Measurements from ENCODE around the gene CEND1.

CEND1 gene

GRCh38 chr11:782264-783174, 7.4 kb downstream of the CEND1 start:
- H3K36me3 ChIP-seq (ENCODE audit: insufficient read depth, low read length), result peaks cover 27% of the 10 kb centered on the region
- H3K27me3 ChIP-seq (ENCODE audit: insufficient read depth, low read length, poor library complexity), result no peaks in the 10 kb centered on the region
- no peak overlapping the region for H2AFZ ChIP-seq (ENCODE audit: low read depth, low read length)
- peaks cover 35% of the 10 kb centered on the region for H4K20me1 ChIP-seq (ENCODE audit: insufficient read depth, low read length)
- DNase-seq (no peak), ATAC-seq (ENCODE audit: insufficient read depth, low read depth) (no peak)
- H3K4me1 ChIP-seq (ENCODE audit: insufficient read depth, low read length), result peaks cover 28% of the 10 kb centered on the region
- H3K79me2 ChIP-seq (ENCODE audit: insufficient read depth, low read length), result peaks cover 28% of the 10 kb centered on the region
- no peak overlapping the region for H3K4me3 ChIP-seq (ENCODE audit: low read depth in 1 of 2, low read length in 2 of 2)
- no peak overlapping the region for H3K4me2 ChIP-seq (ENCODE audit: insufficient read depth, low read length)
- no peaks in the 10 kb centered on the region for H3K9me3 ChIP-seq (ENCODE audit: insufficient read depth, low read length, severe bottlenecking)
- no peak overlapping the region for H3K27ac ChIP-seq (ENCODE audit: low read length)
- H3K9ac ChIP-seq (ENCODE audit: low read depth, low read length), result no peak overlapping the region
- TF ChIP-seq EZH2 (IDR thresholded peaks at IDR 0.05; ENCODE audit: borderline replicate concordance, low read depth, low read length, severe bottlenecking), result no peak
- TF ChIP-seq, protein P1, sequence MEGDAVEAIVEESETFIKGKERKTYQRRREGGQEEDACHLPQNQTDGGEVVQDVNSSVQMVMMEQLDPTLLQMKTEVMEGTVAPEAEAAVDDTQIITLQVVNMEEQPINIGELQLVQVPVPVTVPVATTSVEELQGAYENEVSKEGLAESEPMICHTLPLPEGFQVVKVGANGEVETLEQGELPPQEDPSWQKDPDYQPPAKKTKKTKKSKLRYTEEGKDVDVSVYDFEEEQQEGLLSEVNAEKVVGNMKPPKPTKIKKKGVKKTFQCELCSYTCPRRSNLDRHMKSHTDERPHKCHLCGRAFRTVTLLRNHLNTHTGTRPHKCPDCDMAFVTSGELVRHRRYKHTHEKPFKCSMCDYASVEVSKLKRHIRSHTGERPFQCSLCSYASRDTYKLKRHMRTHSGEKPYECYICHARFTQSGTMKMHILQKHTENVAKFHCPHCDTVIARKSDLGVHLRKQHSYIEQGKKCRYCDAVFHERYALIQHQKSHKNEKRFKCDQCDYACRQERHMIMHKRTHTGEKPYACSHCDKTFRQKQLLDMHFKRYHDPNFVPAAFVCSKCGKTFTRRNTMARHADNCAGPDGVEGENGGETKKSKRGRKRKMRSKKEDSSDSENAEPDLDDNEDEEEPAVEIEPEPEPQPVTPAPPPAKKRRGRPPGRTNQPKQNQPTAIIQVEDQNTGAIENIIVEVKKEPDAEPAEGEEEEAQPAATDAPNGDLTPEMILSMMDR (IDR thresholded peaks at IDR 0.05; ENCODE audit: borderline replicate concordance, extremely low read depth, low read length, poor library complexity, severe bottlenecking), result no peak

DNA sequence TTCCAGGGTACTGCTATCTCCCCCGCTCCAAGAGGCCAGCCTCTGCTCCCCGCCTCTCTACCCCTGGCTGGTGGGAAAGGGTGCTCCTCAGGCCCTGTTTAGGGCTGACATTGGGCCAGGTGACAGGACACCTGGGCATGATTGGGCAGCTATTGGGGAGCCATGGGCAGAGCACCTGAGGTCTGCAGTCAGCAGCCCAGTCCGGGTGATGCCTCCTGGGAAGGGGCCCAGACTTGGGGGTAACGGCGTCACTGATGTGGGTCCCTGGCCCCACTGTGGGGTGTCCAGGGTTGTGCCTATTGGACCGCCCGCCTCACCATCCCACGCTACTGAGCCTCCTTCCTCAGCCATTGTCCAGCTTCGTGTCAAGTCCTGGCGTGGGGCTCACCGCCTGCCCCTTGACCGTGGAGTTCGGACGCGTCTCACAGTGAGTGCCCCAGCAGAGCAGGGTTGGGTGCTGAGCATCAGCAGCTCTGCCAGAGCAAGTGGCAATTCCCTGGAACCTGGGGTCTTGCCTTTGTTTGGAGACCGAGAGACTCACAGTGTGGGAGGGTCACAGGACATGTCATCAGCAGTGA, 9.8 kb downstream of the CEND1 start:
- Histone ChIP-seq H2AFZ (ENCODE audit: low read depth, low read length) (no peak overlapping the region), H3K27ac (ENCODE audit: low read length) (no peak overlapping the region), H4K20me1 (ENCODE audit: insufficient read depth, low read length) (peaks cover 43% of the 10 kb centered on the region), H3K4me2 (ENCODE audit: insufficient read depth, low read length) (peak overlapping the region; percentile 20; the same call in 1 of the 2 replicates), H3K79me2 (ENCODE audit: insufficient read depth, low read length) (peaks cover 48% of the 10 kb centered on the region), H3K9me3 (ENCODE audit: insufficient read depth, low read length, severe bottlenecking) (no peaks in the 10 kb centered on the region), H3K4me3 (ENCODE audit: low read depth in 1 of 2, low read length in 2 of 2) (no peak overlapping the region), H3K4me1 (ENCODE audit: insufficient read depth, low read length) (peaks cover 43% of the 10 kb centered on the region), H3K9ac (ENCODE audit: low read depth, low read length) (peak overlapping the region; percentile 17; the same call in 1 of the 2 replicates), H3K36me3 (ENCODE audit: insufficient read depth, low read length) (peaks cover 32% of the 10 kb centered on the region), H3K27me3 (ENCODE audit: insufficient read depth, low read length, poor library complexity) (no peaks in the 10 kb centered on the region)
- no peak for TF ChIP-seq EZH2 (IDR thresholded peaks at IDR 0.05; ENCODE audit: borderline replicate concordance, low read depth, low read length, severe bottlenecking)
- TF ChIP-seq, protein P1 (IDR thresholded peaks at IDR 0.05; ENCODE audit: borderline replicate concordance, extremely low read depth, low read length, poor library complexity, severe bottlenecking), result no peak
- ATAC-seq (ENCODE audit: insufficient read depth, low read depth) (no peak), DNase-seq (no peak)

GRCh38 chr11:778976-779954, 10.6 kb downstream of the CEND1 start:
- Histone ChIP-seq H3K4me2 (ENCODE audit: insufficient read depth, low read length) (peak overlapping the region; percentile 89), H2AFZ (ENCODE audit: low read depth, low read length) (no peak overlapping the region), H3K36me3 (ENCODE audit: insufficient read depth, low read length) (peaks cover 36% of the 10 kb centered on the region), H3K27ac (ENCODE audit: low read length) (no peak overlapping the region), H4K20me1 (ENCODE audit: insufficient read depth, low read length) (peaks cover 47% of the 10 kb centered on the region), H3K79me2 (ENCODE audit: insufficient read depth, low read length) (peaks cover 54% of the 10 kb centered on the region), H3K9ac (ENCODE audit: low read depth, low read length) (peak overlapping the region; percentile 97; the same call in 1 of the 2 replicates), H3K4me3 (ENCODE audit: low read depth in 1 of 2, low read length in 2 of 2) (no peak overlapping the region), H3K9me3 (ENCODE audit: insufficient read depth, low read length, severe bottlenecking) (no peaks in the 10 kb centered on the region), H3K27me3 (ENCODE audit: insufficient read depth, low read length, poor library complexity) (no peaks in the 10 kb centered on the region), H3K4me1 (ENCODE audit: insufficient read depth, low read length) (peaks cover 48% of the 10 kb centered on the region)
- no peak for TF ChIP-seq EZH2 (IDR thresholded peaks at IDR 0.05; ENCODE audit: borderline replicate concordance, low read depth, low read length, severe bottlenecking)
- TF ChIP-seq, protein P1 (IDR thresholded peaks at IDR 0.05; ENCODE audit: borderline replicate concordance, extremely low read depth, low read length, poor library complexity, severe bottlenecking), result no peak
- ATAC-seq (ENCODE audit: insufficient read depth, low read depth) (no peak), DNase-seq (no peak)

Measured in DND-41 (cell line).